Measurements from ENCODE around the gene BOD1L1.

- TF ChIP-seq EZH2phosphoT487 (IDR thresholded peaks at IDR 0.05; ENCODE audit: insufficient read depth, low read depth) (no peak), EZH2 (IDR thresholded peaks at IDR 0.05; ENCODE audit: insufficient read depth, poor library complexity, severe bottlenecking) (no peak)
Observed at GRCh38 chr4:13601048-13601447, 26.5 kb downstream of the BOD1L1 start.
